Measurements from ENCODE around the gene MEGF11. TPM values are rescaled to one million over a fixed set of nuclear protein-coding genes. Genes with fewer than 3 reads are reported as not detected.
"Not testable (repeated sequence)": the region's sequence is repeated elsewhere in the genome, so short reads cannot be mapped to it uniquely, and the experiment has no call there.

MEGF11 gene
- total RNA-seq, 2 experiments from 2014 or later: not detected

GRCh38 chr15:66018488-66018797 is 235.1 kb downstream of the MEGF11 start:
- peaks cover 21% of the 10 kb centered on the region for H3K27me3 Mint-ChIP-seq
- ATAC-seq: no peak
- H3K27ac Mint-ChIP-seq: no peak overlapping the region
- CTCF ChIA-PET: no interaction called here
- H3K4me3 Mint-ChIP-seq: no peak overlapping the region
- no peaks in the 10 kb centered on the region for H3K4me1 Mint-ChIP-seq
- no peak for DNase-seq
- H3K9me3 Mint-ChIP-seq (ENCODE audit: low read depth): no peaks in the 10 kb centered on the region
- no peaks in the 10 kb centered on the region for H3K36me3 Mint-ChIP-seq

- no peak for ATAC-seq
- Mint-ChIP-seq H3K27ac (no peak overlapping the region), H3K4me1 (no peaks in the 10 kb centered on the region), H3K36me3 (no peaks in the 10 kb centered on the region), H3K4me3 (no peak overlapping the region), H3K9me3 (ENCODE audit: low read depth) (no peaks in the 10 kb centered on the region), H3K27me3 (peaks cover 21% of the 10 kb centered on the region)
- DNase-seq: no peak
- CTCF ChIA-PET: no interaction called here
Measured at GRCh38 chr15:66017792-66018487, 235.6 kb downstream of the MEGF11 start.

- no peak overlapping the region for H3K4me3 Mint-ChIP-seq
- no peaks in the 10 kb centered on the region for H3K9me3 Mint-ChIP-seq (ENCODE audit: low read depth)
- no peak overlapping the region for H3K27ac Mint-ChIP-seq
- ATAC-seq (no peak), DNase-seq (no peak)
- no peaks in the 10 kb centered on the region for H3K4me1 Mint-ChIP-seq
- H3K36me3 Mint-ChIP-seq: no peaks in the 10 kb centered on the region
- CTCF ChIA-PET: interaction anchor here (1.2 kb wide), 1 partner anchor 45 kb away, joined by 3 read pairs; no protein-coding TSS in a partner anchor
- H3K27me3 Mint-ChIP-seq: peaks cover 21% of the 10 kb centered on the region
Measured at GRCh38 chr15:66017000-66017399, 236.6 kb downstream of the MEGF11 start.

GRCh38 chr15:66016199-66016598 is 237.4 kb downstream of the MEGF11 start:
- H3K27ac Mint-ChIP-seq: no peak overlapping the region
- H3K4me1 Mint-ChIP-seq: no peaks in the 10 kb centered on the region
- DNase-seq: no peak
- H3K27me3 Mint-ChIP-seq: peaks cover 21% of the 10 kb centered on the region
- H3K36me3 Mint-ChIP-seq: no peaks in the 10 kb centered on the region
- no peaks in the 10 kb centered on the region for H3K9me3 Mint-ChIP-seq (ENCODE audit: low read depth)
- no peak overlapping the region for H3K4me3 Mint-ChIP-seq
- ATAC-seq: no peak
- CTCF ChIA-PET: interaction anchor here (1.2 kb wide), 1 partner anchor 45 kb away, joined by 3 read pairs; no protein-coding TSS in a partner anchor

- Mint-ChIP-seq H3K27me3 (peaks cover 21% of the 10 kb centered on the region), H3K9me3 (ENCODE audit: low read depth) (no peaks in the 10 kb centered on the region), H3K4me3 (no peak overlapping the region), H3K4me1 (no peaks in the 10 kb centered on the region), H3K27ac (no peak overlapping the region), H3K36me3 (no peaks in the 10 kb centered on the region)
- DNase-seq: no peak
- CTCF ChIA-PET: interaction anchor here (0.6 kb wide), 1 partner anchor 163 kb away, joined by 3 read pairs; no protein-coding TSS in a partner anchor
- no peak for ATAC-seq
Measured at GRCh38 chr15:66014635-66015182, 238.8 kb downstream of the MEGF11 start.

- no peak overlapping the region for H3K4me3 Mint-ChIP-seq
- ATAC-seq: no peak
- H3K9me3 Mint-ChIP-seq (ENCODE audit: low read depth): no peaks in the 10 kb centered on the region
Measured at GRCh38 chr15:66014022-66014421, 239.5 kb downstream of the MEGF11 start.

GRCh38 chr15:66008940-66009562 is 244.5 kb downstream of the MEGF11 start:
- Mint-ChIP-seq H3K4me1 (no peaks in the 10 kb centered on the region), H3K27ac (no peak overlapping the region)
- CTCF ChIA-PET: interaction anchor here (0.6 kb wide), 1 partner anchor 1538 kb away, joined by 3 read pairs; no protein-coding TSS in a partner anchor

More at GRCh38 chr15:66014022-66014421, 239.5 kb downstream of the MEGF11 start:
- H3K27me3 Mint-ChIP-seq: peaks cover 21% of the 10 kb centered on the region
- H3K4me1 Mint-ChIP-seq: no peaks in the 10 kb centered on the region
- CTCF ChIA-PET: no interaction called here
- no peaks in the 10 kb centered on the region for H3K36me3 Mint-ChIP-seq
- H3K27ac Mint-ChIP-seq: no peak overlapping the region
- DNase-seq: no peak

GRCh38 chr15:66007663-66008262 is 245.8 kb downstream of the MEGF11 start:
- no peak overlapping the region for H3K27ac Mint-ChIP-seq
- H3K4me1 Mint-ChIP-seq: no peaks in the 10 kb centered on the region
- DNase-seq: no peak
- no peak for ATAC-seq
- H3K36me3 Mint-ChIP-seq: no peaks in the 10 kb centered on the region
- H3K4me3 Mint-ChIP-seq: no peak overlapping the region
- CTCF ChIA-PET: no interaction called here
- peaks cover 8% of the 10 kb centered on the region for H3K27me3 Mint-ChIP-seq
- H3K9me3 Mint-ChIP-seq (ENCODE audit: low read depth): no peaks in the 10 kb centered on the region

More at GRCh38 chr15:66008940-66009562, 244.5 kb downstream of the MEGF11 start:
- no peaks in the 10 kb centered on the region for H3K36me3 Mint-ChIP-seq
- ATAC-seq: no peak
- no peak for DNase-seq
- peaks cover 8% of the 10 kb centered on the region for H3K27me3 Mint-ChIP-seq
- H3K9me3 Mint-ChIP-seq (ENCODE audit: low read depth): no peaks in the 10 kb centered on the region
- no peak overlapping the region for H3K4me3 Mint-ChIP-seq

- H3K27me3 Mint-ChIP-seq: peaks cover 8% of the 10 kb centered on the region
- CTCF ChIA-PET: no interaction called here
- ATAC-seq (no peak), DNase-seq (no peak)
- H3K4me1 Mint-ChIP-seq: no peaks in the 10 kb centered on the region
- H3K4me3 Mint-ChIP-seq: no peak overlapping the region
- H3K36me3 Mint-ChIP-seq: no peaks in the 10 kb centered on the region
- H3K27ac Mint-ChIP-seq: no peak overlapping the region
- H3K9me3 Mint-ChIP-seq (ENCODE audit: low read depth): no peaks in the 10 kb centered on the region
Measured at GRCh38 chr15:66006986-66007385, 246.6 kb downstream of the MEGF11 start.

GRCh38 chr15:66004618-66005262 is 248.8 kb downstream of the MEGF11 start:
- ATAC-seq: no peak

GRCh38 chr15:66003129-66003528 is 250.4 kb downstream of the MEGF11 start:
- peaks cover 21% of the 10 kb centered on the region for H3K27me3 Mint-ChIP-seq
- H3K36me3 Mint-ChIP-seq; H3K9me3 Mint-ChIP-seq (ENCODE audit: low read depth); H3K4me3 Mint-ChIP-seq; DNase-seq; H3K27ac Mint-ChIP-seq; H3K4me1 Mint-ChIP-seq; CTCF ChIA-PET; ATAC-seq: not testable (repeated sequence)

More at GRCh38 chr15:66004618-66005262, 248.8 kb downstream of the MEGF11 start:
- H3K9me3 Mint-ChIP-seq (ENCODE audit: low read depth): no peaks in the 10 kb centered on the region
- no peak for DNase-seq
- no peak overlapping the region for H3K4me3 Mint-ChIP-seq
- no peaks in the 10 kb centered on the region for H3K36me3 Mint-ChIP-seq
- CTCF ChIA-PET: no interaction called here
- peaks cover 18% of the 10 kb centered on the region for H3K27me3 Mint-ChIP-seq
- no peaks in the 10 kb centered on the region for H3K4me1 Mint-ChIP-seq
- no peak overlapping the region for H3K27ac Mint-ChIP-seq

GRCh38 chr15:66001717-66002426 is 251.7 kb downstream of the MEGF11 start:
- Mint-ChIP-seq H3K27me3 (peaks cover 25% of the 10 kb centered on the region), H3K36me3 (no peaks in the 10 kb centered on the region), H3K9me3 (ENCODE audit: low read depth) (no peaks in the 10 kb centered on the region), H3K4me1 (no peaks in the 10 kb centered on the region), H3K27ac (no peak overlapping the region), H3K4me3 (no peak overlapping the region)
- CTCF ChIA-PET: no interaction called here
- ATAC-seq: no peak
- no peak for DNase-seq

- no peak for ATAC-seq
- CTCF ChIA-PET: no interaction called here
Measured at GRCh38 chr15:66001042-66001441, 252.5 kb downstream of the MEGF11 start.

More at GRCh38 chr15:66001042-66001441, 252.5 kb downstream of the MEGF11 start:
- peaks cover 25% of the 10 kb centered on the region for H3K27me3 Mint-ChIP-seq
- DNase-seq: no peak
- no peaks in the 10 kb centered on the region for H3K36me3 Mint-ChIP-seq
- H3K4me3 Mint-ChIP-seq: no peak overlapping the region
- no peaks in the 10 kb centered on the region for H3K9me3 Mint-ChIP-seq (ENCODE audit: low read depth)
- H3K4me1 Mint-ChIP-seq: no peaks in the 10 kb centered on the region
- no peak overlapping the region for H3K27ac Mint-ChIP-seq
